ENCODE measurements around the gene PRKCA. TPM values are rescaled to one million over a fixed set of nuclear protein-coding genes. Genes with fewer than 3 reads are reported as not detected.

Gene PRKCA
- total RNA-seq, 3 donors from 2014 or later: 5.1 to 10.5 (median 6.6) TPM

DNA sequence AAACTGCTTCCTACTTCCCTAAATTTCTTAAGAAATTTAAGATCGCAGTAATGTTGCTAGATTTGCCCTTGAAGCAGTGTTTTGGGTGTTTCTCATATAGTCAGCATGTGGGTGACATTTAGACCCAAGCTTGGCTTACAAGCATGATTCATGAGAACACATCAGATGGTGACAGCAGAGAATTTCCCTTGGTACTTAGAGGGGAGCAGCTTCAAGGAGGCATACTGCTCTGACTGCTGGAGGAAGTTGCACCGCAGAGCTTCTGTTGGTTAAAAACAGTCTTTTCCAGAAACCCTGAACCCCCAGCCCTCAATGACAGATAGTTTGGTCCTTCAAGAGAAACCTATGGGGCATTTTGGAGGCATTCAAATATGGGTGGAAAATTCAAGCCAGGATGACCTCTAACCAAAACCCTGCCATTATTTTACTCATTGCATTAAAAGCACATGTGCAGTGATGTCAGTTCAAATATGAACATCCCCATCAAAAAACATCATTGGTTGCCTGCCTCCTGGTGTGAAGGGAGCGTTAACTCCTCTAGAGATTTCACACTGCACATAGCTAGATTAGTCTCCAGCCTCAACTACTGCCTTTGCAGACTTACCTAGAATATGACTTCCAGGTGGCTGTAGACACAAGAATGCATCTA, 331.0 kb downstream of the PRKCA start:
- no peak for DNase-seq (ENCODE audit: low spot score in 2 of 2)
- intact Hi-C loops (cut with DNase I; ENCODE audit: low total_unique reads): no loop called here
- Histone ChIP-seq H3K36me3 (no peaks in the 10 kb centered on the region), H3K27ac (no peak overlapping the region), H3K4me3 (no peak overlapping the region), H3K4me1 (no peaks in the 10 kb centered on the region), H3K9me3 (no peaks in the 10 kb centered on the region), H3K27me3 (no peaks in the 10 kb centered on the region)
- TF ChIP-seq, protein P1, sequence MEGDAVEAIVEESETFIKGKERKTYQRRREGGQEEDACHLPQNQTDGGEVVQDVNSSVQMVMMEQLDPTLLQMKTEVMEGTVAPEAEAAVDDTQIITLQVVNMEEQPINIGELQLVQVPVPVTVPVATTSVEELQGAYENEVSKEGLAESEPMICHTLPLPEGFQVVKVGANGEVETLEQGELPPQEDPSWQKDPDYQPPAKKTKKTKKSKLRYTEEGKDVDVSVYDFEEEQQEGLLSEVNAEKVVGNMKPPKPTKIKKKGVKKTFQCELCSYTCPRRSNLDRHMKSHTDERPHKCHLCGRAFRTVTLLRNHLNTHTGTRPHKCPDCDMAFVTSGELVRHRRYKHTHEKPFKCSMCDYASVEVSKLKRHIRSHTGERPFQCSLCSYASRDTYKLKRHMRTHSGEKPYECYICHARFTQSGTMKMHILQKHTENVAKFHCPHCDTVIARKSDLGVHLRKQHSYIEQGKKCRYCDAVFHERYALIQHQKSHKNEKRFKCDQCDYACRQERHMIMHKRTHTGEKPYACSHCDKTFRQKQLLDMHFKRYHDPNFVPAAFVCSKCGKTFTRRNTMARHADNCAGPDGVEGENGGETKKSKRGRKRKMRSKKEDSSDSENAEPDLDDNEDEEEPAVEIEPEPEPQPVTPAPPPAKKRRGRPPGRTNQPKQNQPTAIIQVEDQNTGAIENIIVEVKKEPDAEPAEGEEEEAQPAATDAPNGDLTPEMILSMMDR (IDR thresholded peaks at IDR 0.05): no peak
- TF ChIP-seq POLR2A (IDR thresholded peaks at IDR 0.05): no peak
- TF ChIP-seq POLR2AphosphoS5 (IDR thresholded peaks at IDR 0.05): no peak

DNA sequence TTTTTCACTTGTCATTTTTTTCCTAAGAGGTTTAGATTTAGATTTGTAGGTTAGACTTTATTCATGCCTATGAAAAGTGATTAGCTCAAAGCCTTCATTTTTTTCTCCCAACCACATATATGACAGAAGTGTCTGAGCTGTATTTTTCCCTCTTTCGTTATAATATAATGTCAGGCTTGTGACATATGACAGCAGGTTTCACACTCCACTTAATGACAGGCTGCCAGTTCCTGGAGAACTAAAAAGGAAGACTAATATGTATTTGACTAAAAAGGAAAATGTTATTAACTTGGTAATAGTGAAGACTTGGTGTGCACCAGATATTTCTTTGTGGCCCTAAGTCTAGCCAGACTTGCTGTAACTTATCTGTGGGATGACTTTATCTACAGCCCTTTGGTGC, 331.8 kb downstream of the PRKCA start:
- intact Hi-C loops (cut with DNase I; ENCODE audit: low total_unique reads): no loop called here
- no peak overlapping the region for H3K27ac ChIP-seq
- H3K9me3 ChIP-seq: no peaks in the 10 kb centered on the region
- no peaks in the 10 kb centered on the region for H3K4me1 ChIP-seq
- no peaks in the 10 kb centered on the region for H3K27me3 ChIP-seq
- no peak for TF ChIP-seq POLR2A (IDR thresholded peaks at IDR 0.05)
- TF ChIP-seq, protein P1 (IDR thresholded peaks at IDR 0.05): no peak
- no peak for TF ChIP-seq POLR2AphosphoS5 (IDR thresholded peaks at IDR 0.05)
- no peaks in the 10 kb centered on the region for H3K36me3 ChIP-seq
- H3K4me3 ChIP-seq: no peak overlapping the region
- DNase-seq (ENCODE audit: low spot score in 2 of 2): no peak

DNA sequence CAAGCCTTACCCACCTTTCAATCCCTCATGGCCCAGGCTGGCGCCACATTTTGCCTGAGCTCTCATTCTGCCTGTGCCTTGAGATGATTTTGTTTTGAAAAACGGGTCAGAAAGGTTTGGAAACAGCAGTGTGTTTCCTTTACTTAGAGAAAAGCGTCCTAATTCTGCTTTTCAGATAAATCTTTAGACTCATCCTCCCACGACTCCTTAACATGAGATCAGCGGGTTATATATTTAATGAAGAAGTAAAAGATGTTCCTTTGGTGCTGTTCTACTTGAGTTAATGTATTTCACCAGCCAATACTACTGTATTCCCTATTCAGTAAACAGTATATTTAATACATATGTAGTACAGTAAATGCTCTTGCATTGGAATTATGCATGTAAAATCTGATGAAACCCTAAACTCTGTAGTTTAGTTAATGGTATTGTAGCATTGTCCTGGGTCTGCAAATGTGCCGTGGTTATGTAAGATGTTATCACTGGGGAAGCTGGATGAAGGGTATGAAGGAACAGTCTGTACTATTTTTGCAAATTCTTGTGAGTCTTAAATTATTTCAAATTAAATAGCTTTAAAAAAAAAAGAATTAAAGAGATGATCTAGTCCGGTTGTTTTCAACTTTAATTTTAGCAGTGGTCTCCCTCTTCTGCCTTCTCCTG, 333.1 kb downstream of the PRKCA start:
- Histone ChIP-seq H3K36me3 (no peaks in the 10 kb centered on the region), H3K27me3 (no peaks in the 10 kb centered on the region), H3K27ac (no peak overlapping the region), H3K9me3 (no peaks in the 10 kb centered on the region), H3K4me3 (no peak overlapping the region), H3K4me1 (no peaks in the 10 kb centered on the region)
- intact Hi-C loops (cut with DNase I; ENCODE audit: low total_unique reads): no loop called here
- no peak for DNase-seq (ENCODE audit: low spot score in 2 of 2)
- TF ChIP-seq POLR2AphosphoS5 (IDR thresholded peaks at IDR 0.05) (no peak), POLR2A (IDR thresholded peaks at IDR 0.05) (no peak)
- TF ChIP-seq, protein P1 (IDR thresholded peaks at IDR 0.05): no peak

DNA sequence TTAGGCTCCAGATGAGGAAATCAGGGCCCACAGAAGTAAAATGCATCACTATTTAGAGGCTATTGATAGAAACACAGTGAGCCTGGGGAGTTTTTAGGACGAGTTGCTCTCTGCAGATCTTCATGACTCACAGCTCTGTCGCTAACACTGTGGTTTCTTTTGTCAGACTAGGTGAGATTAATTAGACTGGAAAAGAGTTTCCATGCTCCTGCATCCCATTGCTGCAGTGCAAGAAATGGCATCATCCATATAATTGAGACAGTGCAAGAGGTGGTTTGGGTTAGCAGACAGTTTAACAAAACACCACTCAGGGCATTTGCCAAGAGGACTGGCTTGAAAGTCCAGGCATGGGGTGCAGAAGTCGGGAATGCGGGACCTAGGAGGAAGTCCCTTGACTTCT, 333.7 kb downstream of the PRKCA start:
- no peak for DNase-seq (ENCODE audit: low spot score in 2 of 2)
- TF ChIP-seq POLR2A (IDR thresholded peaks at IDR 0.05) (no peak), POLR2AphosphoS5 (IDR thresholded peaks at IDR 0.05) (no peak)
- TF ChIP-seq, protein P1 (IDR thresholded peaks at IDR 0.05): no peak
- Histone ChIP-seq H3K27ac (no peak overlapping the region), H3K27me3 (no peaks in the 10 kb centered on the region), H3K9me3 (no peaks in the 10 kb centered on the region), H3K4me3 (no peak overlapping the region), H3K36me3 (no peaks in the 10 kb centered on the region), H3K4me1 (no peaks in the 10 kb centered on the region)
- intact Hi-C loops (cut with DNase I; ENCODE audit: low total_unique reads): no loop called here

DNA sequence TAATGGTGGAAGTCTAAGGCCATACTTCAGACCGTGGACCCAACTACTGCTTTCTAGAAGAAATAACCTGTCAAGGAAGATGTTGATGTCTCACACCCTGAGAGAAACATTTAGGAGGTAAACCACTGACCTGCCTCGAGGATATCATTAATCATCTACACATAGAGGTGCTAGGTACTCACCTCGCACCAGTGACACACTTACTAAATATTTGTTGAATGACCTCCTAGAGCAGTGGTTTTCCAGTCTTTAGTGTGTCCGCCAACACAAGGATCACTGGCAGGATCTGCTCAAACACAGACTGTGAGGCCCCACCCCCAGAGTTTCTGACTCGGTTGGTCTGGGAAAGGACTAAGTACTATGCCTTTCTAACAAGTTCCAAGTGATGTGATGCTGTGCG, 335.1 kb downstream of the PRKCA start:
- Histone ChIP-seq H3K4me3 (no peak overlapping the region), H3K27ac (no peak overlapping the region), H3K9me3 (no peaks in the 10 kb centered on the region), H3K27me3 (no peaks in the 10 kb centered on the region), H3K4me1 (no peaks in the 10 kb centered on the region), H3K36me3 (no peaks in the 10 kb centered on the region)
- no peak for DNase-seq (ENCODE audit: low spot score in 2 of 2)
- TF ChIP-seq, protein P1 (IDR thresholded peaks at IDR 0.05): no peak
- TF ChIP-seq POLR2A (IDR thresholded peaks at IDR 0.05) (no peak), POLR2AphosphoS5 (IDR thresholded peaks at IDR 0.05) (no peak)
- intact Hi-C loops (cut with DNase I; ENCODE audit: low total_unique reads): no loop called here
